ENCODE results near the gene MCC. TPM values are rescaled to one million over a fixed set of nuclear protein-coding genes. Genes with fewer than 3 reads are reported as not detected.

The MCC gene
- total and polyA plus RNA-seq, 7 donors: 1.4 to 13.8 (median 4.4) TPM

DNA sequence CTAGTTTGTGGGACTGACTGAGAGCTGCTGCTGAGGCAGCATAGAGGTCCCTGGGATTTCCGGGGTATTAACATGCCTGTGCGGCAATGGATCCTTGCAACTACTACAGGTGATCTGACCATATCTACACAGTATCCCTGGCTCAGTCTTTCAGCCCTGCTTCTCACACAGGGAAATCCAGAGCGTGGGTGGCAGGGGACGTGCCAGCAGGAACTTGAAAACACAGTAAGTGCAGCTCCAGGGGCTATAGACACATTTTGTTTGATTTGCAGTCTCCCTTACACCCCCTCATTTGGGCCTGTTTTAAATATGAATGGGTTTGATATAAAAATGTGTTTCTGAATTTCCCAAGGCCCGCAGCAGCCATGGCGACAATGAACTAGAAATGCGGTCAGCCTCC, 302.2 kb downstream of the MCC start:
- no peaks in the 10 kb centered on the region for H3K9me3 ChIP-seq
- TF ChIP-seq, protein P1, sequence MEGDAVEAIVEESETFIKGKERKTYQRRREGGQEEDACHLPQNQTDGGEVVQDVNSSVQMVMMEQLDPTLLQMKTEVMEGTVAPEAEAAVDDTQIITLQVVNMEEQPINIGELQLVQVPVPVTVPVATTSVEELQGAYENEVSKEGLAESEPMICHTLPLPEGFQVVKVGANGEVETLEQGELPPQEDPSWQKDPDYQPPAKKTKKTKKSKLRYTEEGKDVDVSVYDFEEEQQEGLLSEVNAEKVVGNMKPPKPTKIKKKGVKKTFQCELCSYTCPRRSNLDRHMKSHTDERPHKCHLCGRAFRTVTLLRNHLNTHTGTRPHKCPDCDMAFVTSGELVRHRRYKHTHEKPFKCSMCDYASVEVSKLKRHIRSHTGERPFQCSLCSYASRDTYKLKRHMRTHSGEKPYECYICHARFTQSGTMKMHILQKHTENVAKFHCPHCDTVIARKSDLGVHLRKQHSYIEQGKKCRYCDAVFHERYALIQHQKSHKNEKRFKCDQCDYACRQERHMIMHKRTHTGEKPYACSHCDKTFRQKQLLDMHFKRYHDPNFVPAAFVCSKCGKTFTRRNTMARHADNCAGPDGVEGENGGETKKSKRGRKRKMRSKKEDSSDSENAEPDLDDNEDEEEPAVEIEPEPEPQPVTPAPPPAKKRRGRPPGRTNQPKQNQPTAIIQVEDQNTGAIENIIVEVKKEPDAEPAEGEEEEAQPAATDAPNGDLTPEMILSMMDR (IDR thresholded peaks at IDR 0.05): no peak
- H3K27me3 ChIP-seq (ENCODE audit: insufficient read depth in 3 of 3, low read length in 2 of 3): no peaks in the 10 kb centered on the region
- ATAC-seq (no peak), DNase-seq (no peak)
- peaks cover 8% of the 10 kb centered on the region for H3K4me1 ChIP-seq
- WGBS, 3 donors: 87 to 90% (median 89%) methylated on average over 7 of the region's 7 CpGs
- H3K27ac ChIP-seq: no peak overlapping the region
- H3K36me3 ChIP-seq (ENCODE audit: insufficient read depth in 1 of 2, low read depth in 1 of 2): no peaks in the 10 kb centered on the region
- no peak overlapping the region for H3K4me3 ChIP-seq
- intact Hi-C loops (cut with DNase I): no loop called here

DNA sequence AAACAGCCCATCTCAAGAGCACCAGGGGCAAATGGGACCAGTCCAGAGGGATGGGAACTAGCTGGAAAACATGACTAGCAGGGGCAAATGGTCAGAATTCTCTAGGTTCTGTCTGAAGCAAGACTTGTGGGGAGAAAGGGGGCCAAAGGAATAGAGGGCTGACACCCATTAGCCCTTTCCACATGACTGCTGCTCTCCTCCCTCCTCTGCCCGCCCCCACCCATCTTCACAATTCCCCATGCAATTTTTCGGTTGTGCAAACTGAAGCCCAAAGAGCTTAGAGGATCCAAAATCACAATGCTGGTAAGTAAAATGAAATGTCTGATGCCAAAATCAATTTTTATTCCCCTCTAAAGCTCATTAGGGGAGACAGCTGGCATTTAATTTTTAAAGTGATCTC, 304.6 kb downstream of the MCC start:
- DNase-seq: no peak
- no peaks in the 10 kb centered on the region for H3K9me3 ChIP-seq
- no peak overlapping the region for H3K4me3 ChIP-seq
- intact Hi-C loops (cut with DNase I): no loop called here
- H3K4me1 ChIP-seq: peaks cover 15% of the 10 kb centered on the region
- no peaks in the 10 kb centered on the region for H3K27me3 ChIP-seq (ENCODE audit: insufficient read depth in 3 of 3, low read length in 2 of 3)
- no peak for ATAC-seq
- WGBS, 3 donors: 68 to 83% (median 78%) methylated on average over 2 of the region's 2 CpGs
- H3K36me3 ChIP-seq (ENCODE audit: insufficient read depth in 1 of 2, low read depth in 1 of 2): no peaks in the 10 kb centered on the region
- no peak overlapping the region for H3K27ac ChIP-seq
- TF ChIP-seq, protein P1 (IDR thresholded peaks at IDR 0.05): no peak

DNA sequence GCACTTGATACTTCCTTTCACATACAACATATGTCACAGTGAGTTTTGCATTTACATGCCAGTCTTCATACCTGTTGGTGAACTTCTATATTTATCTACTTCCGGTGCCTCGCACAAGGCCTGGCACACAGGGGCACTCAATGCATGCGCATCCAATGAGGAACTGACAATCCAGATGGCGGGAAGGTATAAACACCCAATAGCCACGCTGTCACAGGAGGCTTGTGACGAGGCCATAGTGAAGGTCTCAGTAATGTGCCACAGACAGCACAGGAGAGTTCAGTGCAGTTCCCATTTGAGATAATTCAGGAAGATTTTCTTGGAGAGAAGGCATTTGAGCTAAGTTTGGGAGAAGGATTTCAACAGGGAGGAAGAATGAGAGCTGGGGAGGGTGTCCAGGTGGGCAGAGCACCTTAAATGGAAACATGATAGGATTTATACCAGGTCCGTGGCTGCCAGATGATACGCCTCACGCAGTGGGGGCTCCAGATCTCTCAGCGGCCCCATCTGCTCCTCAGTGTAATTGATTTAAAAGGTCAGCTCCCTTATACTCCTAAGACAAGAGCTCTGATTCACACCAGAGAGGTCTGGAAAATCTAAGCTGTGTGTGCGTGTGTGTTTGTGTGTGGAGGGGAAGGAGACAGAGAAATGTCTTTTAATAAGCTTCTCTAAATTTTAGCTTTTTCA, 305.5 kb downstream of the MCC start:
- H3K27ac ChIP-seq: no peak overlapping the region
- peaks cover 17% of the 10 kb centered on the region for H3K4me1 ChIP-seq
- ATAC-seq (no peak), DNase-seq (no peak)
- TF ChIP-seq, protein P1 (IDR thresholded peaks at IDR 0.05): no peak
- H3K9me3 ChIP-seq: no peaks in the 10 kb centered on the region
- intact Hi-C loops (cut with DNase I): no loop called here
- no peak overlapping the region for H3K4me3 ChIP-seq
- 88 to 92% (median 92%) methylated on average over 11 of the region's 11 CpGs for WGBS, 3 donors
- H3K36me3 ChIP-seq (ENCODE audit: insufficient read depth in 1 of 2, low read depth in 1 of 2): no peaks in the 10 kb centered on the region
- H3K27me3 ChIP-seq (ENCODE audit: insufficient read depth in 3 of 3, low read length in 2 of 3): no peaks in the 10 kb centered on the region

DNA sequence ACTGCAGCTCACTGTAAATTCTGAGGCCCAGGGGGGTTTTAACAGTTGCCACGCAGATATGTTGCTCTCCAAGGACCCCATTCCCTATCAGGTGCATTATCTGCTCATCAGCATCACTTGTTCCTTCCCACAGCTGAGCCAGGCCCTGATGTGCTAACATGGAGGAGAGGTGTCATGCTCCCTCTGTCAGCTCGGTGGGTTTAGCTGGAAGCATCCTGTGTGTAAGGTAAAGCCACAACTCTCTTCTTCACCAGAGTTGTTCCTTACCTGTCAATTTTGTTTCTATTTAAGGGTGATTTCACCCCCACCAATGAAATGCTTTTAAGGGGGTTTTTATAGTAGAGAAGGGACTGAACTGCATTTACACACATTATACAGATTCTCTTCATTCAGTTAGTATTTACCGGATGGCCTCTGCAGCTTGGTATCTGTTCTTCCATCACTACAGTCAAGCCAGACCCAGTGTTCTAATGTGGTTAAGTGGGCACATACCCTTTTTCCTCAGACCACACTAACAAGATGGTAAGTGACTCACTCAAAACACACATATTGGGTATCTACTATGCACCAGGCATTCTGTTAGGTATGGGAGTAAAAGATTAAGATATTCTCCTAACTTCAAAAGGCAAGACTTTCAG, 306.3 kb downstream of the MCC start:
- no peaks in the 10 kb centered on the region for H3K36me3 ChIP-seq (ENCODE audit: insufficient read depth in 1 of 2, low read depth in 1 of 2)
- no peak overlapping the region for H3K27ac ChIP-seq
- no peak for DNase-seq
- no peaks in the 10 kb centered on the region for H3K9me3 ChIP-seq
- H3K27me3 ChIP-seq (ENCODE audit: insufficient read depth in 3 of 3, low read length in 2 of 3): no peaks in the 10 kb centered on the region
- peaks cover 17% of the 10 kb centered on the region for H3K4me1 ChIP-seq
- intact Hi-C loops (cut with DNase I): no loop called here
- no peak overlapping the region for H3K4me3 ChIP-seq
- TF ChIP-seq, protein P1 (IDR thresholded peaks at IDR 0.05): no peak
- no peak for ATAC-seq
- 82 to 90% (median 83%) methylated on average over 3 of the region's 3 CpGs for WGBS, 3 donors

All from psoas muscle (tissue), 8 donors.